ENCODE measurements around the gene FBXO33. TPM values are rescaled to one million over a fixed set of nuclear protein-coding genes. Genes with fewer than 3 reads are reported as not detected.

Gene FBXO33, protein sequence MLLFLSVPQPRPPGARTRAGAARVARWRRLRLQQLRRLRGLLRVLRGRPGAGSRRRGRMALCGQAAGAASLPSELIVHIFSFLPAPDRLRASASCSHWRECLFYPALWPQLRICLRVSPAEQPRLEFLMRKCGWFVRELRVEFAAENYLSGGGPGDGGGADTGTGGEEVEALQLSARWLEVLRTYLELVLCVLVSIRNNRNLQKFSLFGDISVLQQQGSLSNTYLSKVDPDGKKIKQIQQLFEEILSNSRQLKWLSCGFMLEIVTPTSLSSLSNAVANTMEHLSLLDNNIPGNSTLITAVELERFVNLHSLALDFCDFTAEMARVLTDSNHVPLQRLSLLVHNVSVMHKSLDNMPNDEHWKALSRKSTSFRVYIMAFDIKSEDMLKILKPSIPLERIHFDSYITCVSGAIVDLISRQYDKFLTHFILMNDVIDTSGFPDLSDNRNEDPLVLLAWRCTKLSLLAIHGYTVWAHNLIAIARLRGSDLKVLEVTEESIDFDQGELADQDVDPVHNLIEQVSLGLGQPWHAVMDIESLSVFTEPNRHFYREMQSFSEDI
- total RNA-seq (2021; ENCODE audit: unreplicated experiment) (9.7 TPM), Bru-seq, nascent RNA (percentile 74 among the genes with signal in this experiment), BruChase-seq, experiment 1, labeled RNA remaining after a 6-hour chase (percentile 55 among the genes with signal in this experiment), BruChase-seq, experiment 2, labeled RNA remaining after a 2-hour chase (percentile 73 among the genes with signal in this experiment)
- polyA plus RNA-seq (2012) = 6.5 and 8.2 TPM in 2 replicates
- long read RNA-seq, transcript FBXO33-201 (4 exons, 3,853 nt) = major isoform, 34 of 39 reads
- long read RNA-seq, partial matches to known transcripts = 2 of 39 reads
- long read RNA-seq, other reads (novel, unspliced or antisense) = 2 of 39 reads

- POLR2A ChIA-PET = interaction anchor here (0.6 to 1.8 kb wide), 7 partner anchors 9 to 318 kb away, joined by 3 to 9 read pairs (median 3); partner anchors contain the start of genes GEMIN2 and TRAPPC6B
- peak within 1 kb of the TSS; percentile 79 for H3K9ac ChIP-seq (ENCODE audit: low read length)
- H3K4me3 ChIP-seq (replicated peaks in 1 of 2; ENCODE audit: low read depth in 1 of 2, low read length in 2 of 2) = peak within 1 kb of the TSS; percentile 78 to 83
- H3K27ac ChIP-seq (ENCODE audit: low read depth, low read length) = peak within 1 kb of the TSS; percentile 82
- no peaks in the 10 kb centered on the region for H3K9me2 ChIP-seq (ENCODE audit: insufficient read depth)
- intact Hi-C loops (cut with micrococcal nuclease) = loop anchor here (2.0 to 5.0 kb wide), 2 partner anchors 165 to 257 kb away; partner anchors contain the start of gene PNN
- peaks cover 14 to 21% of the 10 kb centered on the region in 2 experiments for H3K4me1 ChIP-seq (ENCODE audit: control insufficient read depth in 1 of 2, insufficient read depth in 2 of 2, low read length in 2 of 2)
- peak within 1 kb of the TSS; percentile 59 for H2AFZ ChIP-seq (ENCODE audit: low read depth, low read length, poor library complexity, severe bottlenecking)
- RAD21 ChIA-PET (ENCODE audit: low non-redundant PET in 1 of 2, low total read pairs in 2 of 2, uncharacterized antibody in 2 of 2, unreplicated experiment in 2 of 2) = interaction anchor here in 1 of 2 experiments (0.6 to 1.3 kb wide), 2 partner anchors 17 to 329 kb away, joined by 3 read pairs; partner anchors contain the start of gene SEC23A
- H3K27me3 ChIP-seq (ENCODE audit: insufficient read depth, low read length) = no peaks in the 10 kb centered on the region
- CTCF ChIA-PET = interaction anchor here (0.7 to 1.8 kb wide), 4 partner anchors 13 to 329 kb away, joined by 3 to 5 read pairs (median 3); partner anchors contain the start of gene SEC23A
- peaks cover 30% of the 10 kb centered on the region for H3K79me2 ChIP-seq (ENCODE audit: insufficient read depth, low read length)
- no peaks in the 10 kb centered on the region for H4K20me1 ChIP-seq (ENCODE audit: insufficient read depth)
- no peaks in the 10 kb centered on the region for H3K36me3 ChIP-seq (ENCODE audit: control insufficient read depth in 1 of 2, insufficient read depth in 2 of 2, low read length in 2 of 2)
- peak within 1 kb of the TSS; percentile 94 for H3K4me2 ChIP-seq (ENCODE audit: low read length)
- ATAC-seq (peak; percentile 89), DNase-seq (ENCODE audit: low read depth, low spot score) (peak; percentile 92)
- no TSS peak for BruUV-seq (replicated peaks)
- H3K9me3 ChIP-seq (ENCODE audit: control insufficient read depth in 1 of 2, insufficient read depth in 1 of 2, low read depth in 1 of 2, low read length in 2 of 2) = no peaks in the 10 kb centered on the region
- TF ChIP-seq TCF7L2 (IDR thresholded peaks at IDR 0.05; ENCODE audit: borderline replicate concordance, extremely low read depth, insufficient read depth, insufficient read length) (peak; percentile 86), EZH2 (IDR thresholded peaks at IDR 0.05) (no peak), YY1 (IDR thresholded peaks at IDR 0.05; ENCODE audit: extremely low read depth, insufficient replicate concordance, low read depth, low read length) (peak; percentile 10), RAD21 (IDR thresholded peaks at IDR 0.05; ENCODE audit: low read depth) (no peak), ELF1 (IDR thresholded peaks at IDR 0.05; ENCODE audit: borderline replicate concordance, low read depth) (peak; percentile 75), EZH2phosphoT487 (IDR thresholded peaks at IDR 0.05; ENCODE audit: borderline replicate concordance) (no peak), POLR2A (IDR thresholded peaks at IDR 0.05; ENCODE audit: borderline replicate concordance, extremely low read depth, insufficient read depth, insufficient read length) (peak; percentile 21), SIN3A (IDR thresholded peaks at IDR 0.05; ENCODE audit: low read depth) (0 out of 2 replicates have a peak, but pooled peaks have one; percentile 48), POLR2AphosphoS5 (IDR thresholded peaks at IDR 0.05; ENCODE audit: low read depth, low read length) (no peak), ATF3 (IDR thresholded peaks at IDR 0.05) (no peak), EGR1 (IDR thresholded peaks at IDR 0.05; ENCODE audit: low read depth) (0 out of 2 replicates have a peak, but pooled peaks have one; percentile 29), ZBTB33 (IDR thresholded peaks at IDR 0.05; ENCODE audit: extremely low read depth, insufficient replicate concordance, low read length) (no peak), ZFX (IDR thresholded peaks at IDR 0.05) (no peak)
- TF ChIP-seq, protein P1, sequence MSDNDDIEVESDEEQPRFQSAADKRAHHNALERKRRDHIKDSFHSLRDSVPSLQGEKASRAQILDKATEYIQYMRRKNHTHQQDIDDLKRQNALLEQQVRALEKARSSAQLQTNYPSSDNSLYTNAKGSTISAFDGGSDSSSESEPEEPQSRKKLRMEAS (IDR thresholded peaks at IDR 0.05) = peak; percentile 67
- TF ChIP-seq, protein P2, sequence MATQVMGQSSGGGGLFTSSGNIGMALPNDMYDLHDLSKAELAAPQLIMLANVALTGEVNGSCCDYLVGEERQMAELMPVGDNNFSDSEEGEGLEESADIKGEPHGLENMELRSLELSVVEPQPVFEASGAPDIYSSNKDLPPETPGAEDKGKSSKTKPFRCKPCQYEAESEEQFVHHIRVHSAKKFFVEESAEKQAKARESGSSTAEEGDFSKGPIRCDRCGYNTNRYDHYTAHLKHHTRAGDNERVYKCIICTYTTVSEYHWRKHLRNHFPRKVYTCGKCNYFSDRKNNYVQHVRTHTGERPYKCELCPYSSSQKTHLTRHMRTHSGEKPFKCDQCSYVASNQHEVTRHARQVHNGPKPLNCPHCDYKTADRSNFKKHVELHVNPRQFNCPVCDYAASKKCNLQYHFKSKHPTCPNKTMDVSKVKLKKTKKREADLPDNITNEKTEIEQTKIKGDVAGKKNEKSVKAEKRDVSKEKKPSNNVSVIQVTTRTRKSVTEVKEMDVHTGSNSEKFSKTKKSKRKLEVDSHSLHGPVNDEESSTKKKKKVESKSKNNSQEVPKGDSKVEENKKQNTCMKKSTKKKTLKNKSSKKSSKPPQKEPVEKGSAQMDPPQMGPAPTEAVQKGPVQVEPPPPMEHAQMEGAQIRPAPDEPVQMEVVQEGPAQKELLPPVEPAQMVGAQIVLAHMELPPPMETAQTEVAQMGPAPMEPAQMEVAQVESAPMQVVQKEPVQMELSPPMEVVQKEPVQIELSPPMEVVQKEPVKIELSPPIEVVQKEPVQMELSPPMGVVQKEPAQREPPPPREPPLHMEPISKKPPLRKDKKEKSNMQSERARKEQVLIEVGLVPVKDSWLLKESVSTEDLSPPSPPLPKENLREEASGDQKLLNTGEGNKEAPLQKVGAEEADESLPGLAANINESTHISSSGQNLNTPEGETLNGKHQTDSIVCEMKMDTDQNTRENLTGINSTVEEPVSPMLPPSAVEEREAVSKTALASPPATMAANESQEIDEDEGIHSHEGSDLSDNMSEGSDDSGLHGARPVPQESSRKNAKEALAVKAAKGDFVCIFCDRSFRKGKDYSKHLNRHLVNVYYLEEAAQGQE (IDR thresholded peaks at IDR 0.05; ENCODE audit: low read depth) = no peak
These were observed at the start of gene FBXO33 for GRCh38 chr14:39432179-39432618. Gene FBXO33 (minus strand): TSS chr14:39432433. CDS start chr14:39432162, 271 bp downstream.

Data from HCT116 (cell line).